ENCODE results near the gene ZNF354C. TPM values are rescaled to one million over a fixed set of nuclear protein-coding genes. Genes with fewer than 3 reads are reported as not detected.

The ZNF354C gene
- total and polyA plus RNA-seq, 2 of the 13 experiments (the other 11 are each of a cell fraction or from before 2014, with no cell fraction given): 0.02 TPM; not detected in 1

GRCh38 chr5:179130101-179130681 lies 70.0 kb downstream of the ZNF354C start:
- no peak overlapping the region for H3K27ac ChIP-seq (ENCODE audit: extremely low read length, insufficient read depth, low read length)
- POLR2A ChIA-PET: no interaction called here
- intact Hi-C loops (cut with micrococcal nuclease; ENCODE audit: unreplicated experiment) (no loop called here), in situ Hi-C loops (cut with HindIII; ENCODE audit: extremely low pct_ligation_motif_present, low pct_unique_long_range_greater_than_20kb) (no loop called here)
- H3K9ac ChIP-seq (ENCODE audit: insufficient read depth, low read depth, low read length): no peak overlapping the region
- no peak overlapping the region for H3K4me2 ChIP-seq (ENCODE audit: low read depth, low read length)
- no peak overlapping the region for H2AFZ ChIP-seq (ENCODE audit: low read length)
- FAIRE-seq (no peak), DNase-seq (ENCODE audit: low spot score) (no peak), ATAC-seq (no peak)
- no TSS peak for BruUV-seq (replicated peaks)
- H3K4me1 ChIP-seq (ENCODE audit: insufficient read depth, low read length): no peaks in the 10 kb centered on the region
- no peaks in the 10 kb centered on the region for H4K20me1 ChIP-seq (ENCODE audit: insufficient read depth, low read length)
- CTCF ChIA-PET (ENCODE audit: low intra/inter-chr PET ratio, low total read pairs): no interaction called here
- H3K9me3 ChIP-seq (ENCODE audit: low read length): no peaks in the 10 kb centered on the region
- 22% methylated on average over 8 of the region's 14 CpGs for WGBS (ENCODE audit: low lambda C conversion rate)
- H3K36me3 ChIP-seq (replicated peaks in 1 of 2; ENCODE audit: control insufficient read depth in 1 of 2, insufficient read depth in 2 of 2, low read length in 2 of 2): no peaks in the 10 kb centered on the region
- H3K27me3 ChIP-seq (ENCODE audit: control insufficient read depth in 1 of 2, insufficient read depth in 2 of 2, low read length in 2 of 2): no peaks in the 10 kb centered on the region; a peak in 1 of 5 replicates
- no peak overlapping the region for H3K4me3 ChIP-seq (replicated peaks in 1 of 3; ENCODE audit: insufficient read depth in 1 of 3, low read depth in 2 of 3, low read length in 3 of 3)
- H3K79me2 ChIP-seq (ENCODE audit: insufficient read depth, low read length): no peaks in the 10 kb centered on the region
- no peak for TF ChIP-seq IKZF4 (CRISPR knock-in tag; IDR thresholded peaks at IDR 0.05; ENCODE audit: borderline replicate concordance, low read depth, not compliant biosample characterization)
- no peak for TF ChIP-seq RNF2 (conservative IDR thresholded peaks at IDR 0.05; ENCODE audit: low read depth)
- no peak for TF ChIP-seq RERE (CRISPR knock-in tag; IDR thresholded peaks at IDR 0.05; ENCODE audit: low read depth)
- TF ChIP-seq ZNF652 (CRISPR knock-in tag; IDR thresholded peaks at IDR 0.05; ENCODE audit: borderline replicate concordance, low read depth): no peak
- TF ChIP-seq ZSCAN29 (CRISPR knock-in tag; conservative IDR thresholded peaks at IDR 0.05): no peak
- no peak for TF ChIP-seq ZNF44 (CRISPR knock-in tag; IDR thresholded peaks at IDR 0.05)
- TF ChIP-seq YEATS2 (CRISPR knock-in tag; IDR thresholded peaks at IDR 0.05; ENCODE audit: borderline replicate concordance): no peak
- TF ChIP-seq YY1 (IDR thresholded peaks at IDR 0.05; ENCODE audit: insufficient read depth, insufficient replicate concordance, low read depth, low read length): no peak
- TF ChIP-seq JUNB (CRISPR knock-in tag; IDR thresholded peaks at IDR 0.05; ENCODE audit: borderline replicate concordance): no peak
- no peak for TF ChIP-seq TFAP4 (IDR thresholded peaks at IDR 0.05; ENCODE audit: borderline replicate concordance, low read depth)
- no peak for TF ChIP-seq CSRNP2 (CRISPR knock-in tag; conservative IDR thresholded peaks at IDR 0.05; ENCODE audit: low read depth)
- no peak for TF ChIP-seq MNT (IDR thresholded peaks at IDR 0.05)
- no peak for TF ChIP-seq ZMYM3 (CRISPR knock-in tag; IDR thresholded peaks at IDR 0.05)
- no peak for TF ChIP-seq RBM22 (optimal IDR thresholded peaks at IDR 0.05; ENCODE audit: low read length)
- TF ChIP-seq ARID2 (CRISPR knock-in tag; IDR thresholded peaks at IDR 0.05; ENCODE audit: borderline replicate concordance): no peak
- TF ChIP-seq GTF2F1 (IDR thresholded peaks at IDR 0.05; ENCODE audit: low read length): no peak

All from HepG2 (cell line).